GM19452 (cell line): ENCODE data around the gene SERPINB13.
"Not testable (repeated sequence)": the region's sequence is repeated elsewhere in the genome, so short reads cannot be mapped to it uniquely, and the experiment has no call there.

Experiments used
- ATAC-seq: cut with Tn5 transposase; IDR thresholded peaks from one replicate; pipeline ENCODE4 v1.9.1; 2021; ENCODE audit not compliant: unreplicated experiment

SERPINB13 gene

GRCh38 chr18:63644694-63645093, 57.6 kb downstream of the SERPINB13 start:
- ATAC-seq: not testable (repeated sequence)

- ATAC-seq: no peak
These were observed 59.8 kb downstream of the SERPINB13 start for GRCh38 chr18:63646936-63647335.

GRCh38 chr18:63648241-63648640, 61.1 kb downstream of the SERPINB13 start:
- ATAC-seq: no peak
